Stimulated activated CD4-positive, alpha-beta T cell treated with anti-CD3 and anti-CD28 coated beads, Interleukin-2, amount 100 ng/mL, for 4 hours (primary cell): ENCODE measurements around the gene PLAGL2.

Source experiments
- DNase-seq: peaks from one replicate; pipeline ENCODE4 v3.0.0-alpha.2; 2020; ENCODE audit warnings: low read depth

PLAGL2 gene

GRCh38 chr20:32230707-32231106 is 23.2 kb upstream of the PLAGL2 start:
- no peak for DNase-seq

DNA sequence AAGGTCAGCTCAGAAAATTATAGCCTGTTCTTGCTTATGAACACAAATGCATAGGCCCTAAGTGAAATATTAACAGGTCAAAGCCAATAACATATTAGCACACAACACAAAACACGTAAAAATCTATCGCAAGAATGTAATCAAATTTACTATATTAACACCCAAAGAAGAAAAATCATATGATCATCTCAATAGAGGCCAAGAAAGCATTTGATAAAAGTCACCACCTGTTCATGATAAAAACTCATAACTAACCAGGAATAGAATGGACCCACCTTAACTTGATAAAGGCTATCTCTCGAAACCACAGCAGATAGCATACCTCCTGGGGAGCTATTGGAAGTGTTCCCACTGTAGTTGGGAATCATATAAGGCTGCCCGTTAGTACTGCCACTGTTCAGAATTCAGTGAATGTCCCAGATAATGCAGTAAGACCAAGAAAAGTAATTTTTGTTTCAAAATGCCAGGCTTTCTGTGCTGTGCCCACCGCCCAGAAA is 21.8 kb upstream of the PLAGL2 start:
- no peak for DNase-seq

DNA sequence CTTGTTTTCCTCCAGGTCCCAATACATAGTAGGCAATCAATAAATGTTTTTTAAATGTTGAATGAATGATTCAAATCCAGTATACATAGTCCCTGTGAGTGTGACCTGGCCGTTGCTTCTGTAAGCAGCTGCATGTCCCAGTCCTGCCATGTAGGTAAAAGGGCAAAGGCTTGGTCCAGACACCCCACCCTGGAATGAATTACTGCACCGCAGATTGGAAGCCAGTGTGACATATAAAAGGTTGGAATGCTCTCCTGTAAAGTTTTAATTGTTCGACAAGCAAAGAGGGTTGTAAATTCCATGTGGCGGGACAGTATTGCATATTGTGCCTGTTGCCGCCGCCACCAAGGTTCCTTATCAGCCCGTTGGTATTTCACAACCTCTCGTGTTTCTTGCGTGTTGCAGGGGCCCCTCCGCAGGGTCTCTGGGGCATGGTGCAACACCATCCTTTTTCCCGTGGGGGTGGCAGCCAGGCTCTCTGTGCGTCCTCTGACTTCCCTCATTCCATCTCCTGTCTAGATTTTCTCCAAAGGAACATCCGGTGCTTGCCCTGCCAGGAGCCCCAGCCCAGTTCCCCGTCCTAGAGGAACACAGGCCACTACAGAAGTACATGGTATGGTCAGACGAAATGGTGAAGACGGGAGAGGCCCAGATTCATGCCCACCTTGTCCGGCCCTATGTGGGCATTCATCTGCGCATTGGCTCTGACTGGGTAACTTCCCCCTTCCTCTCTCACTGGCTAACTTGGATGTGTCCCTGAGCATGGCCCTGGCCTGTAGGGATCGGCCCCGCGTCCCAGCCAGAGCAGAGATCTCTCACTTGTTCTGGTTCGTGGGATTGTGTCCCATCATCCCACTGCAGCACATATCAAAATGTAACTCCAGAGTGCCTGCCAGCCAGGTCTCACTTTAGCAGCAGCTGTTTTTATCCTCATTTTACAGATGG is 20.5 kb upstream of the PLAGL2 start:
- no peak for DNase-seq

DNA sequence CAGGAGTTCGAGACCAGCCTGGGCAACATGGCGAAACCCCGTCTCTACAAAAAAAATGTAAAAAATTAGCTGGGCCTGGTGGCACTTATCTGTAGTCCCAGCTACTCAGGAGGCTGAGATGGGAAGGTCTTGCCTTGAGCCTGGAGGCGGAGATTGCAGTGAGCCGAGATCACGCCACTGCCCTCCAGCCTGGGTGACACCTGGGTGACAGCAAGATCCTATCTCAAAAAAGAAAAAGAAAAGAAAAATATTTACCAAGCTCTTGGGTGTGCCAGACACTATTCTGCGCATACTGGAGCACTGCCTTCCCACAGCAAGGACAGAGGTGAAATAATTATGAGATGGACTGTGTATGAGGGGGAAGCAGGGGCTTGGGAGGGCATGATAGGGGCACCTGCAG is 19.8 kb upstream of the PLAGL2 start:
- no peak for DNase-seq

DNA sequence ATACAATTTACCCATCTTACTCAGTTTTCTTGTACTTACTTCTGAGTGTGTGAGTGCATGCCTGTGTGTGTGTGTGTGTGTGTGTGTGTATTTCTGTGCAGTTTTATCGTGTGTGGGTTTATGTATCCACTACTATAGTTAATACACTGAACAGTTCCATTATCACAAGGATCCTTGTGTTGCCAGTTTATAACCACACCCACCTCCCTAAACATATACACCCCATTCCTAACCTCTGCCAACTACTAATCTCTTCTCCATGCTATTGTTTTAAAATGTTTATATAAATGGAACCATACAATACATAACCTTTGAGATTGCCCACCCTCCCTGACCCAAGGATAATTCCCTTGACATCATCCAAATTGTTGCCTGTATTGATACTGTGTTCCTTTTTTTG is 18.8 kb upstream of the PLAGL2 start:
- no peak for DNase-seq

- DNase-seq, result no peak
Observed at GRCh38 chr20:32224463-32224862, 16.9 kb upstream of the PLAGL2 start.

- DNase-seq, result no peak
Observed at GRCh38 chr20:32218156-32218900, 10.8 kb upstream of the PLAGL2 start.

- DNase-seq, result no peak
Observed at GRCh38 chr20:32216179-32217142, 8.9 kb upstream of the PLAGL2 start.

DNA sequence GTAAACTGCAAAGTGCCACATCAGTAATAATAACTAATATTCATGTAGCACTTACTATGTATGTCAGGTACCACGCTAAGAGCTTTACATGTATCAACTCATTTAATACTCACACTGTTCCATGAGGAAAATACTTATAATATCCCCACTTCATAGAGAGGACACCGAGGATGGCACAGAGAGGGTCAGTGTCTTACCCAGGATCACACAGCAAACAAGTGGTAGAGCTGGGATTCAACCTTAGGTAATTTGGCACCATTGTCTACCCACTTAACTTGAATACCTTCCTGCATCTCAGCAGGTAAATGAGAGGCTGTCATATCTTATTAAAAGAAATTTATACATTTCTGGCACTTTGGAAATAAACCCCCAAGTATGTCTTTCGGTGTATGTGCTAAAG is 8.2 kb upstream of the PLAGL2 start:
- DNase-seq, result no peak

DNA sequence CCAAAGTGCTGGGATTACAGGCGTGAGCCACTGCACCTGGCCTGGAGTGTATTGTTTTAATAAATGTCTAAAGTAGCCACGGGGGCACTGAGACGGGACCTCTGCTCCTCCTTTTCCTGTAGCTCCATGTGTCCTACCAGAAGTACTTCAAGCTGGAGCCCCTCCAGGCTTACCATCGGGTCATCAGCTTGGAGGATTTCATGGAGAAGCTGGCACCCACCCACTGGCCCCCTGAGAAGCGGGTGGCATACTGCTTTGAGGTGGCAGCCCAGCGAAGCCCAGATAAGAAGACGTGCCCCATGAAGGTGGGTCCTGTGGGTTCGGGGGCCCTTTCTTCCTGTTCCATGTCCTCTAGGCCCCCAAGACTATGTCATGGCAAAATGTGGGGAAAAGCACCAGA is 7.6 kb upstream of the PLAGL2 start:
- no peak for DNase-seq

DNA sequence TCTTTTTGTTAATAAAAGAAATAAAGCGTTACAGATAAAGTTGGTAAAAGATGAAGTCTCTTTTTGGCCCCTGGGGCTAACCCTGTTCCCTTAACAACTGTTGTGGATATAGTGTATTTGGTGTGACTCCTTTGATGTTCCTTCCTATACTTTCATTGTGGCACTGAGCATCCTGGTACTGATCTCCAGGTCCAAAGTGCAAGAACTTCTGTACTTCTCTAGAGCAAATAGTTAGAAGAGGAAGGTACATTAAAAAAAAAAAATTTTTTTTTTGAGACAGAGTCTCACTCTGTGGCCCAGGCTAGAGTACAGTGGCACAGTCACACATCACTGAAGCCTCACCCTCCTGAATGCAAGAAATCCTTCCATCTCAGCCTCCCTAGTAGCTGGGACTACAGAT is 6.3 kb upstream of the PLAGL2 start:
- DNase-seq, result no peak

GRCh38 chr20:32209850-32210605 is 2.5 kb upstream of the PLAGL2 start:
- DNase-seq, result no peak

DNA sequence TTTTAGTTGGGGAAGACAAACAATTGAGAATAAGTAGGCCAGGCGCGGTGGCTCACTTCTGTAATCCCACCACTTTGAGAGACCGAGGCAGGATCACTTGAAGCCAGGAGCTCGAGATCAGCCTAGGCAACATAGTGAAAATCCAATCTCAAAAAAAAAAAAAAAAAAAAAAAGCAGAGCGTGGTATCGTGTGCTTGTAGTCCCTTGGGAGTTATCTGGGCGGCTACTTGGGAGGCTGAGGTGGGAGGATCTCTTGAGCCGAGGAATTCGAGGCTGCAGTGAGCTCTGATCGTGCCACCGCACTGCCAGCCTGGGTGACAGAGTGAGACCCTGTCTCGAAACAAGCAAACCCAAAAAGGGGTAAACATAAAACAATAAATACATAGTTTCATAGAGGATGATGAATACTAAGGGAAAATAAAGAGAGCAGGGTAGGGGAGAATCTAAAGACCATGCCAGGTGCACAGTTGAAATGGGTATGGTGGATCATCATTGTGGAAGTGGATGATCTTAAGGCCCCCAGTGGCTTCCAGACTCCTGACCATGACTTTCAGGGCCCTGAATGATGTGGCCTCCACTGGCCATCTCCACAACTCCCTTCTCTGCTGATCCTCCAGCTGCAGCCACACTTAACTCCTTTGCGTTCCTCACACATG is 1.1 kb upstream of the PLAGL2 start:
- DNase-seq, result no peak

DNA sequence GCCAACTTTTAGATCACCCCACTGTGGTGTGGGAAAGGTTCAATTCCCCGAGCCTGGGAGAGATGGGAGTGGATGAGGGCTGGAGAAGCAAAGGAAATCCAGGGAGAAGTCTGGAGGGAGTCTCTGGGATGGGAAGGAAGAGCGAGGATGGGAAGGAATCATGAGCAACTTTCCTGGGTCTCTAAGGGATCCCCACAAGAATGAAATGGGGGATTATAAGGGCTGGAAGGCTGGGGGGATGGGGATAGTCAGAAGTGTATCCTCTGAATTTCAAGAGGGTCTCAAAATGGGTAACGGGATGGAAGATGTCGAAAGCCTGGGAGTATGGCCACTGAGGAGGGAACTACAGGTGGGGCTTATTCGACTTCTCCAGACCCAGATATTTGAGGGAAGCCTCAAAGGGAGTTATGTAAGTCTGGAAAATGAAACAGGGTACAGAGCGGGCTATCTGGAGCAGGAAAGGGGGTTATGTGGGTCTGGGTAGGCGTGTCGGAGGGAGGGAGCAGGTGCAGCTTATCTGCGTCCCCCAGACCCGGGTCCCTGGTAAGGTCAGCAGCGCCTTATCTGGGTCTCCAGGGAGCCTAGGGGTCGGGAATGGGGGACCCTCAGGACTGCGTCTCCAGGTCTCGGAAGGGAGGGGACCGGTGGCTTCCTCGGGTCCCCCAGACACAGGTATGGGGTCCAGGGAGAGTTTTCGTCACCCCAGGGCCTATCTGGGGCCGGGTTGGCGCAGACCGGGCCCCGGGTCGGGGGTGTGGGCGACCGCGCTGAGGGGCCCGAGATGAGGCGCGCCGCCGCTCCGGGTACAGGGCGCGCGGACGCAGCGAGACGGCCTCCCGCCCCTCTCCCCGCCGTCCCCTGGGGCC is 550 bp downstream of the PLAGL2 start:
- DNase-seq, result no peak

GRCh38 chr20:32205843-32206759 is 1.4 kb downstream of the PLAGL2 start:
- no peak for DNase-seq

- no peak for DNase-seq
Observed at GRCh38 chr20:32205110-32205842, 2.3 kb downstream of the PLAGL2 start.

GRCh38 chr20:32204205-32205109 is 3.1 kb downstream of the PLAGL2 start:
- peak; percentile 61 for DNase-seq
